Left ventricle myocardium inferior (tissue), 1 donor: ENCODE data around the gene ACOT6. TPM values are rescaled to one million over a fixed set of nuclear protein-coding genes. Genes with fewer than 3 reads are reported as not detected.
A peak's percentile ranks its signal among the peaks of the same experiment; 100 is the strongest.
"Not testable (repeated sequence)": the region's sequence is repeated elsewhere in the genome, so short reads cannot be mapped to it uniquely, and the experiment has no call there.

Source experiments
- DNase-seq: peaks from one replicate; pipeline ENCODE4 v3.0.0-alpha.2; 2020
- H3K27ac ChIP-seq: fragments of 200-600 bp; replicated peaks from 2 replicates; pipeline ENCODE4 v1.8.0; 2021
- H3K27me3 ChIP-seq: fragments of 200-600 bp; 2 replicates; pipeline ENCODE4 v1.8.0; 2021; ENCODE audit warnings: low read depth
- H3K36me3 ChIP-seq: fragments of 200-600 bp; 2 replicates; pipeline ENCODE4 v1.8.0; 2021
- H3K4me1 ChIP-seq: fragments of 200-600 bp; 2 replicates; pipeline ENCODE4 v1.8.0; 2021
- H3K4me3 ChIP-seq: fragments of 200-600 bp; 2 replicates; pipeline ENCODE4 v1.8.0; 2021; ENCODE audit warnings: mild to moderate bottlenecking, moderate library complexity
- H3K9me3 ChIP-seq: fragments of 200-600 bp; replicated peaks from 2 replicates; pipeline ENCODE4 v1.8.0; 2021
- CTCF ChIP-seq: fragments of 200-600 bp; IDR thresholded peaks from 2 replicates; pipeline ENCODE4 v1.8.0; 2021; ENCODE audit warnings: antibody characterized with exemption, mild to moderate bottlenecking, borderline replicate concordance
- intact Hi-C: fragments of 100-400 bp; cut with micrococcal nuclease; formaldehyde crosslinking; loops from one replicate; pipeline ENCODE4 v1.11.0; 2022
- total RNA-seq: library from RNA; stranded (reverse); fragmentation: NEBNext Ultra II Directional; extraction: Animal tissue kit (Norgen Biotek cat#: 25700); gene quantifications from one replicate; pipeline ENCODE4 v1.2.1, GENCODE V29; 2021
- donor health status: DM: no; HTN: yes; CAD: no; lungs with severe emphysema.

ACOT6 gene
- total RNA-seq, 1 donor from 2014 or later: not detected

GRCh38 chr14:73625706-73626105 is 13.4 kb downstream of the ACOT6 start:
- Histone ChIP-seq H3K4me1 (no peaks in the 10 kb centered on the region), H3K9me3 (no peaks in the 10 kb centered on the region), H3K27ac (no peak overlapping the region), H3K4me3 (no peak overlapping the region), H3K36me3 (no peaks in the 10 kb centered on the region), H3K27me3 (no peaks in the 10 kb centered on the region)
- intact Hi-C loops: no loop called here
- no peak for TF ChIP-seq CTCF
- DNase-seq: no peak

GRCh38 chr14:73627151-73627558 is 14.8 kb downstream of the ACOT6 start:
- Histone ChIP-seq H3K27me3 (no peaks in the 10 kb centered on the region), H3K4me1 (no peaks in the 10 kb centered on the region), H3K36me3 (no peaks in the 10 kb centered on the region), H3K9me3 (no peaks in the 10 kb centered on the region), H3K27ac (no peak overlapping the region), H3K4me3 (no peak overlapping the region)
- DNase-seq: no peak
- TF ChIP-seq CTCF: no peak
- intact Hi-C loops: no loop called here

- Histone ChIP-seq H3K27ac (no peak overlapping the region), H3K36me3 (no peaks in the 10 kb centered on the region), H3K27me3 (no peaks in the 10 kb centered on the region), H3K4me3 (no peak overlapping the region), H3K9me3 (no peaks in the 10 kb centered on the region), H3K4me1 (peaks cover 18% of the 10 kb centered on the region)
- no peak for DNase-seq
- intact Hi-C loops: loop anchor here (10.0 kb wide), 1 partner anchor 125 kb away; no protein-coding TSS in a partner anchor
- no peak for TF ChIP-seq CTCF
These were observed 17.9 kb downstream of the ACOT6 start for GRCh38 chr14:73630009-73630780.

GRCh38 chr14:73633116-73634010 is 21.0 kb downstream of the ACOT6 start:
- intact Hi-C loops: loop anchor here (10.0 kb wide), 1 partner anchor 129 kb away; no protein-coding TSS in a partner anchor
- peak; percentile 90 for TF ChIP-seq CTCF
- peak; percentile 37 for DNase-seq
- peak overlapping the region; percentile 76 for H3K4me3 ChIP-seq
- H3K27ac ChIP-seq: peak overlapping the region; percentile 75
- no peaks in the 10 kb centered on the region for H3K27me3 ChIP-seq
- H3K9me3 ChIP-seq: no peaks in the 10 kb centered on the region
- H3K4me1 ChIP-seq: peaks cover 18% of the 10 kb centered on the region
- no peaks in the 10 kb centered on the region for H3K36me3 ChIP-seq

- H3K4me1 ChIP-seq: peaks cover 18% of the 10 kb centered on the region
- DNase-seq: peak; percentile 38
- peak overlapping the region; percentile 75 for H3K27ac ChIP-seq
- intact Hi-C loops: loop anchor here (10.0 kb wide), 1 partner anchor 129 kb away; no protein-coding TSS in a partner anchor
- H3K4me3 ChIP-seq: peak overlapping the region; percentile 76
- no peaks in the 10 kb centered on the region for H3K9me3 ChIP-seq
- H3K36me3 ChIP-seq: no peaks in the 10 kb centered on the region
- TF ChIP-seq CTCF: peak; percentile 37
- no peaks in the 10 kb centered on the region for H3K27me3 ChIP-seq
These were observed 21.9 kb downstream of the ACOT6 start for GRCh38 chr14:73634011-73634833.

GRCh38 chr14:73636355-73636754 is 24.0 kb downstream of the ACOT6 start:
- not testable (repeated sequence) for H3K27ac ChIP-seq

More at GRCh38 chr14:73636355-73636754, 24.0 kb downstream of the ACOT6 start:
- intact Hi-C loops: loop anchor here (10.0 kb wide), 1 partner anchor 132 kb away; no protein-coding TSS in a partner anchor
- H3K4me3 ChIP-seq, H3K9me3 ChIP-seq, DNase-seq, H3K36me3 ChIP-seq, H3K27me3 ChIP-seq: not testable (repeated sequence)
- peaks cover 18% of the 10 kb centered on the region for H3K4me1 ChIP-seq
